SIG-M5 treated with dmso at 0.1 percent for 504 hours (cell line): ENCODE data around the gene MAZ.
"Not testable (repeated sequence)": the region's sequence is repeated elsewhere in the genome, so short reads cannot be mapped to it uniquely, and the experiment has no call there.

Source experiments
- DNase-seq: peaks from one replicate; lab custom pipeline; 2025; ENCODE audit not compliant: unreplicated experiment; lab: John Stamatoyannopoulos, UW

Gene MAZ

GRCh38 chr16:29806099-29806579, at the start of gene MAZ:
MAZ (plus strand) TSS chr16:29806529; CDS start chr16:29806702, 173 bp downstream.
- peak; percentile 89 for DNase-seq

GRCh38 chr16:29756654-29757053, 49.7 kb upstream of the MAZ start:
- no peak for DNase-seq

GRCh38 chr16:29757086-29757485, 49.2 kb upstream of the MAZ start:
- DNase-seq, result not testable (repeated sequence)

- DNase-seq, result no peak
Measured at GRCh38 chr16:29757950-29758466, 48.3 kb upstream of the MAZ start.

- DNase-seq, result no peak
Measured at GRCh38 chr16:29760567-29761279, 45.6 kb upstream of the MAZ start.

GRCh38 chr16:29761280-29761651, 45.1 kb upstream of the MAZ start:
- DNase-seq, result not testable (repeated sequence)

- no peak for DNase-seq
Measured at GRCh38 chr16:29761882-29762281, 44.4 kb upstream of the MAZ start.

GRCh38 chr16:29763326-29763725, 43.0 kb upstream of the MAZ start:
- DNase-seq, result no peak

- no peak for DNase-seq
Measured at GRCh38 chr16:29765167-29766032, 40.9 kb upstream of the MAZ start.

GRCh38 chr16:29766571-29766970, 39.8 kb upstream of the MAZ start:
- DNase-seq, result no peak

- DNase-seq, result no peak
Measured at GRCh38 chr16:29767062-29767461, 39.3 kb upstream of the MAZ start.

GRCh38 chr16:29769507-29769906, 36.8 kb upstream of the MAZ start:
- no peak for DNase-seq

GRCh38 chr16:29770250-29770929, 35.9 kb upstream of the MAZ start:
- DNase-seq, result no peak

GRCh38 chr16:29772330-29772729, 34.0 kb upstream of the MAZ start:
- DNase-seq, result not testable (repeated sequence)

GRCh38 chr16:29774730-29775129, 31.6 kb upstream of the MAZ start:
- no peak for DNase-seq

GRCh38 chr16:29775742-29776408, 30.5 kb upstream of the MAZ start:
- DNase-seq, result no peak

- DNase-seq, result no peak
Measured at GRCh38 chr16:29777576-29778350, 28.6 kb upstream of the MAZ start, which contains the start of gene ZG16. ZG16 (plus strand) TSS chr16:29778256; CDS start chr16:29779267, 1,011 bp downstream.

GRCh38 chr16:29779474-29779873, 26.9 kb upstream of the MAZ start:
- DNase-seq, result no peak

GRCh38 chr16:29783094-29783953, 23.0 kb upstream of the MAZ start:
- not testable (repeated sequence) for DNase-seq
